Measurements from ENCODE around the gene CORO2A. TPM values are rescaled to one million over a fixed set of nuclear protein-coding genes. Genes with fewer than 3 reads are reported as not detected.
"Not testable (repeated sequence)": the region's sequence is repeated elsewhere in the genome, so short reads cannot be mapped to it uniquely, and the experiment has no call there.

The CORO2A gene
- total RNA-seq, 6 experiments from 2014 or later: 0.84 to 2.4 (median 1.1) TPM

- no peak for TF ChIP-seq CTCF (IDR thresholded peaks at IDR 0.05)
- H3K9me3 Mint-ChIP-seq: no peaks in the 10 kb centered on the region
- H3K27me3 Mint-ChIP-seq (ENCODE audit: insufficient read depth): no peaks in the 10 kb centered on the region; the same call in 1 of the 2 replicates
- H3K27ac Mint-ChIP-seq: no peak overlapping the region
- peaks cover 66% of the 10 kb centered on the region for H3K4me1 Mint-ChIP-seq (ENCODE audit: low read depth)
- H3K4me3 Mint-ChIP-seq: no peak overlapping the region
- H3K36me3 Mint-ChIP-seq (ENCODE audit: low read depth): peaks cover 36% of the 10 kb centered on the region
- no peak for DNase-seq
Measured at GRCh38 chr9:98078895-98079294, 113.5 kb downstream of the CORO2A start.

- H3K4me3 Mint-ChIP-seq: not testable (repeated sequence)
Measured at GRCh38 chr9:98076514-98076890, 115.9 kb downstream of the CORO2A start.

GRCh38 chr9:98075332-98075805 is 117.1 kb downstream of the CORO2A start:
- no peak for TF ChIP-seq CTCF (IDR thresholded peaks at IDR 0.05)
- Mint-ChIP-seq H3K27ac (peak overlapping the region; percentile 81), H3K36me3 (ENCODE audit: low read depth) (peaks cover 10% of the 10 kb centered on the region), H3K27me3 (ENCODE audit: insufficient read depth) (no peaks in the 10 kb centered on the region), H3K4me3 (peak overlapping the region; percentile 43; the same call in 1 of the 2 replicates), H3K9me3 (no peaks in the 10 kb centered on the region), H3K4me1 (ENCODE audit: low read depth) (peaks cover 31% of the 10 kb centered on the region)
- peak; percentile 74 for DNase-seq

More at GRCh38 chr9:98076514-98076890, 115.9 kb downstream of the CORO2A start:
- H3K9me3 Mint-ChIP-seq; H3K27ac Mint-ChIP-seq; DNase-seq; H3K27me3 Mint-ChIP-seq (ENCODE audit: insufficient read depth): not testable (repeated sequence)
- peaks cover 42% of the 10 kb centered on the region for H3K4me1 Mint-ChIP-seq (ENCODE audit: low read depth)
- H3K36me3 Mint-ChIP-seq (ENCODE audit: low read depth): peaks cover 15% of the 10 kb centered on the region

GRCh38 chr9:98074115-98074990 is 118.1 kb downstream of the CORO2A start:
- Mint-ChIP-seq H3K36me3 (ENCODE audit: low read depth) (peaks cover 10% of the 10 kb centered on the region), H3K4me1 (ENCODE audit: low read depth) (peaks cover 22% of the 10 kb centered on the region), H3K9me3 (no peaks in the 10 kb centered on the region), H3K27me3 (ENCODE audit: insufficient read depth) (no peaks in the 10 kb centered on the region), H3K4me3 (0 out of 2 replicates have a peak overlapping the region, but pooled peaks have one; percentile 19), H3K27ac (peak overlapping the region; percentile 81)
- TF ChIP-seq CTCF (IDR thresholded peaks at IDR 0.05): peak; percentile 99
- DNase-seq: peak; percentile 47

- H3K27ac Mint-ChIP-seq: no peak overlapping the region
- H3K27me3 Mint-ChIP-seq (ENCODE audit: insufficient read depth): no peaks in the 10 kb centered on the region
- no peak for TF ChIP-seq CTCF (IDR thresholded peaks at IDR 0.05)
- H3K9me3 Mint-ChIP-seq: no peaks in the 10 kb centered on the region
- peaks cover 22% of the 10 kb centered on the region for H3K4me1 Mint-ChIP-seq (ENCODE audit: low read depth)
- H3K36me3 Mint-ChIP-seq (ENCODE audit: low read depth): peaks cover 6% of the 10 kb centered on the region
- DNase-seq: no peak
- H3K4me3 Mint-ChIP-seq: no peak overlapping the region
Measured at GRCh38 chr9:98071737-98072136, 120.7 kb downstream of the CORO2A start.

Small RNAs within 50 kb of the gene (microRNA-seq; reads per million reads assigned to microRNA genes)
- gene MIR6854: not detected

Other genes with a start within 250 kb of the CORO2A start
- 100 to 1,000 TPM in 5 of 6 experiments, 10 to 100 TPM in 1; 99.6 to 165 (median 155) TPM for gene ANP32B, start 209.3 kb downstream of the CORO2A start, total RNA-seq (2021; fragmentation: NEBNext Ultra II Directional; extraction: Animal tissue kit (Norgen Biotek cat#: 25700))
- gene NANS, start 135.9 kb downstream of the CORO2A start, total RNA-seq (2021; fragmentation: NEBNext Ultra II Directional; extraction: Animal tissue kit (Norgen Biotek cat#: 25700)): 100 to 1,000 TPM in 4 of 6 experiments, 10 to 100 TPM in 2; 82.4 to 103 (median 101) TPM
- 10 to 100 TPM; 34.6 to 38.2 (median 36.0) TPM for gene TRIM14, start 73.4 kb downstream of the CORO2A start, total RNA-seq (2021; fragmentation: NEBNext Ultra II Directional; extraction: Animal tissue kit (Norgen Biotek cat#: 25700))
- gene TBC1D2, start 63.0 kb upstream of the CORO2A start, total RNA-seq (2021; fragmentation: NEBNext Ultra II Directional; extraction: Animal tissue kit (Norgen Biotek cat#: 25700)): 10 to 100 TPM; 31.9 to 39.4 (median 36.5) TPM

Measured in HFFc6 (cell line).